ENCODE results near the gene PLEK.
"Not testable (repeated sequence)": the region's sequence is repeated elsewhere in the genome, so short reads cannot be mapped to it uniquely, and the experiment has no call there.

The PLEK gene

DNA sequence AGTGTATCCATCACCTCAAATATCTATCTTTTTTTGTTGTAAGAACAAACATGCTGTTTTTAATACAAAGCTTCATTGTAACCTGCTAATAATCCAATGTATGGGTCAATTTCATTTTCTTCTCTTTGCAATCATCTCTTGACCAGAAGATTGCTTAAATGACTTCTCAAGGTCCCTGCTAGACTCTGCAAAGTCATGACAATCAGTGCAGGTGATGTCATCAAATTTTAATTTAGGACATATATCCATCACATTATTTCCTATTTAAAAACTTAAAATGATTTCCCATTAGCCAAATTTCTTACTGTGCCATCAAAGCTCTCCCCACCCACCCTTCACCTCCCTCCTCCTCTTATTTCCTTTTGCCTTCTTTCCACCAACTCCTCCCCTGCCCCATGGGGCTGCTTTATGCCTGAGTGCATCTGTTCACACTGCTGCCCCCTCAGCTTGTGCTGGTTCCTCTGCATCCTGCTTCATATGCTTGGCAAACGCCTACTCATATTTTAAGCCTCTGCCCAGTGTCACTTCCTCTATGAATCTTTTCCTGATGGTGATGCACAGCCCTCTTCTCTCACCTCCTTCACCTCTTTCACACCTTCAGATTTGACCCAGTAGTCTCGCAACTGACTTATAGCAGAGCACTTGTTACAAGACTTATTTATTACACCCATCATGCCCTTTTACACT lies 20.3 kb downstream of the PLEK start:
- DNase-seq (ENCODE audit: low spot score) = peak; percentile 76

GRCh38 chr2:68385907-68386287 lies 20.8 kb downstream of the PLEK start:
- no peak for DNase-seq (ENCODE audit: low spot score)

DNA sequence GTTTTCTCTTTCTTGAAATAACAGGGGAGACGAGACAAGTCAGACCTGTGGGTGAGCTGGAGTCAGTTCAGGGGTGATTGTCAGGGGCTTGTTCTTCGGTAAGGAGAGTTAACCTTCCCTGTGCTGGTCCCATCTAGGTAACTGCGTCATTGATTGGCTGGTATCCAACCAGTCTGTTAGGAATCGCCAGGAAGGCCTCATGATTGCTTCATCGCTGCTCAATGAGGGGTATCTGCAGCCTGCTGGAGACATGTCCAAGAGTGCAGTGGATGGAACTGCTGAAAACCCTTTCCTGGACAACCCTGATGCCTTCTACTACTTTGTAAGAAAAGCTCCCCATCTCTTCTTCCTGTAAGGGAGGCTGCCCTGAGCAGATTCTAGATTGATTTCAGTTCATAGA lies 21.3 kb downstream of the PLEK start:
- DNase-seq (ENCODE audit: low spot score) = no peak

GRCh38 chr2:68387408-68388350 lies 22.6 kb downstream of the PLEK start:
- DNase-seq (ENCODE audit: low spot score) = peak; percentile 52

DNA sequence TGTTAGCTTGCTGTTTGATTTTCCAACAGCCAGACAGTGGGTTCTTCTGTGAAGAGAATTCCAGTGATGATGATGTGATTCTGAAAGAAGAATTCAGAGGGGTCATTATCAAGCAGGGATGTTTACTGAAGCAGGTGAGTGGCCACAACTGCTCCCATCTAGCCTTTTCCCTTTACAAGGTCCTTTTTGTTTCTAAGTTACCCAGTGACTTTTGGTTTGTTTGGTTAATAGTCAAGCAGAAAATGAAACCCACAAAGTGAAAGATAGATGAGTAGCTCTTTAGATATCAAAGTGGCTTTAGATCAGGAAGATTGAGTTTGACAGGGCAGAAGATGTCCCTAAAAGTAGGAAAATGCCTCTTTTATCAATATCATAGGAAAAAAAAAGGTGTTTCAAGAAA lies 23.3 kb downstream of the PLEK start:
- peak; percentile 50 for DNase-seq (ENCODE audit: low spot score)

GRCh38 chr2:68388772-68389171 lies 23.7 kb downstream of the PLEK start:
- DNase-seq (ENCODE audit: low spot score) = no peak

GRCh38 chr2:68390114-68390513 lies 25.0 kb downstream of the PLEK start:
- no peak for DNase-seq (ENCODE audit: low spot score)

DNA sequence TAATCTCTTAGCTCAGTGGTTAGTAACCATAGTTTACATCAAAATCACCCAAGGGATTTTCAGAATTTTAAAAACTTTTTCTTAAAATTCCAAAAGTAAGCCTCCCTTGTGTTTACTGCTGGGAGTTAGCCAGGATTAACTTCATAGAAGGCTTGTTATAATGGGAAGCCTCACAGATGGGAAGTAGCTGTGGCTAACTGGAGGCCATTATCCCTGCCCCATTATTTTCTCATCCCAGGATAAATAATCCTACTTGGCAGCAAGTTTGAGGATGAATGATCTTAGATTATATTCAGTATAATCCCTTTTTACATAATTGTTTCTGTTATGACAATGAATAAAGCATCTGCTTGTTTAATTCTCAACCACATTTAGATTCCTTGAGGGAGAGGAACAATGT lies 25.5 kb downstream of the PLEK start:
- DNase-seq (ENCODE audit: low spot score) = no peak

- no peak for DNase-seq (ENCODE audit: low spot score)
Measured at GRCh38 chr2:68391099-68391498, 26.0 kb downstream of the PLEK start.

DNA sequence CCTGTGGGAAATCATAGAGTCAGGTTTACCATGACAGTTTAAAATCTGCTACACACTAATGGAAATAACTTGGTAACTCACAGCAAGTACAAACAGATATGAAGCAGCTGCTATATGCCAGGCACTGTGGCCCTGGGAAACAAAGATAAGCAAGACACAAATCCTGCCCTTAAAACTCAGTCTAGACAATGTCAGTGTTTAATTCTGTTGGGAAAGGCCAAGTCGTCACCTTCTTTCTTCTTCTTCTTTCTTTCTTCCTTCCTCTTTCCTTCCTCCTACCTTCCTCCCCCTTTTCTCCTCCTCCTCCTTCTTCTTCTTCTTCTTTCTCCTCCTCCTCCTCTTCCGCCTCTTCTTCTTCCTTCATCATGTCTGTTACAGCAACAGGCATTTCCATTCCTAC lies 26.8 kb downstream of the PLEK start:
- no peak for DNase-seq (ENCODE audit: low spot score)

- DNase-seq (ENCODE audit: low spot score) = no peak
Measured at GRCh38 chr2:68396093-68396492, 31.0 kb downstream of the PLEK start.

- DNase-seq (ENCODE audit: low spot score) = not testable (repeated sequence)
Measured at GRCh38 chr2:68397704-68398263, 32.7 kb downstream of the PLEK start.

DNA sequence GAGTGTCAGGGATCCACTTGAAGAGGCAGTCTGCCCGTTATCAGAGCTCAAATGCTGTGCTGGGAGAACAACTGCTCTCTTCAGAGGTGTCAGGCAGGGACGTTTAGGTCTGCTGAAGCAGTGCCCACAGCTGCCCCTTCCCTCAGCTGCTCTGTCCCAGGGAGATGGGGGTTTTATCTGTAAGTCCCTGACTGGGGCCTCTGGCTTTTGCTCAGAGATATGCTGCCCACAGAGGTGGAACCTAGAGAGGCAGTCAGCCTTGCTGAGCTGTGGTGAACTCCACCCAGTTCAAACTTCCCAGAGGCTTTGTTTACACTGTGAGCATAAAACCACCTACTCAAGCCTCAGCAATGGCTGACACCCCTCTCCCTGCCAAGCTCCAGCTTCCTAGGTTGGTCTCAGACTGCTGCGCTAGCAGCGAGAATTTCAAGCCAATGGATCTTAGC lies 38.1 kb downstream of the PLEK start:
- no peak for DNase-seq (ENCODE audit: low spot score)

GRCh38 chr2:68404164-68404563 lies 39.1 kb downstream of the PLEK start:
- no peak for DNase-seq (ENCODE audit: low spot score)

DNA sequence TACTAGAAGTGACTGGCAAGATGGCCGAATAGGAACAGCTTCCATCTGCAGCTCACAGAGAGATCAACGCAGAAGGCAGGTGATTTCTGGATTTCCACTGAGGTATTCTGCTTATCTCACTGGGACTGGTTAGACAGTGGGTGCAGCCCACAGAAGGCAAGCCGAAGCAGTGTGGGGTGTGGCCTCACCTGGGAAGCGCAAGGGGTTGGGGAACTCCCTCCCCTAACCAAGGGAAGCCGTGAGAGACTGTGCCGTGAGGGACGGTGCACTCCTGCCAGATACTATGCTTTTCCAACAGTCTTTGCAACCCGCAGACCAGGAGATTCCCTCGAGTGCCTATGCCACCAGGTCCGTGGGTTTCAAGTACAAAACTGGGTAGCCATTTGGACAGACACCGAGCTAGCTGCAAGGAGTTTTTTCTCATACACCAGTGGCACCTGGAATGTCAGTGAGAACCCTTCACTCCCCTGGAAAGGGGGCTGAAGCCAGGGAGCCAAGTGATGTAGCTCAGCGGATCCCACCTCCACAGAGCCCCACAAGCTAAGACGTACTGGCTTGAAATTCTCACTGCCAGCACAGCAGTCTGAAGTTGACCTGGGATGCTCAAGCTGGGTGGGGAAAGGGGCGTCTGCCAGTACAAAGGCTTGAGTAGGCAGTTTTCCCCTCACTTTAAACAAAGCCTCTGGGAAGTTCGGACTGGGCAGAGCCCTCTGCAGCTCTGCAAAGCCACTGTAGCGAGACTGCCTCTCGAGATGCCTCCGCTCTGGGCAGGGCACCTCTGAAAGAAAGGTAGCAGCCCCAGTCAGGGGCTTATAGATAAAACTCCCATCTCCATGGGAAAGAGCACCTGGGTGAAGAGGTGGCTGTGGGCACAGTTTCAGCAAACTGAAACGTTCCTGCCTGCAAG lies 40.1 kb downstream of the PLEK start:
- no peak for DNase-seq (ENCODE audit: low spot score)

DNA sequence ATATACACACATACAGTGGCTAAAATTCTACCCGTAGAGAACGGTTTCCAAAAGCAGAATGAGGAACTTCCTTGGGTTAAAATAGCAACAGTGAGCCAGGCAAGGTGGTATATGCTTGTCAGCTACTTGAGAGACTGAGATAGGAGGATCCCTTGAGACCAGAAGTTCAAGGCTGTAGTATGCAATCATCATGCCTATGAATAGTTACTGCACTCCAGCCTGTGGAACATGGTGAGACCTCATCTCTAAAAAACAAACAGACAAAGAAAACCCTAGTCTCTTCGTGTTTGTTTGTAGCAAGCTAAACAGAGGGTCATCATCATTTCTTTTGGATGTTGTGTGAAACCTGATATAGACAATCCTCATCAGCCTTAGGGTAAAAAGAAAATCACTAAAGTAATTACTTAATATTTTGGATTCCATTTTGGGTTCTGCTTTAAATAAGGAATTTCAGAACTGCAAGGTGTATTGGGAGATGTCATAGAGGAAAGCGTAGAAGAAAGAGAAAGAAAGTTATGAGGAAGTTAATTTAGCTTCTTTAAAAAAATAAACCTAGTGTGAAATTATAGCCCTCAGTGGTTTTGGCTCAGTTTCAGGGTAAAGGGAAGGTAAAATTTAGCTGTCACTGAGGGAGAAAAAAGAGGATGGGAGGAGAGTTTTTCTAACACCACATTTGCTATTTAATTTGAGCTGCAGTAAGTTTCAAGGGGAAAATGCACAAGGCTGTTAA lies 46.5 kb downstream of the PLEK start:
- no peak for DNase-seq (ENCODE audit: low spot score)

DNA sequence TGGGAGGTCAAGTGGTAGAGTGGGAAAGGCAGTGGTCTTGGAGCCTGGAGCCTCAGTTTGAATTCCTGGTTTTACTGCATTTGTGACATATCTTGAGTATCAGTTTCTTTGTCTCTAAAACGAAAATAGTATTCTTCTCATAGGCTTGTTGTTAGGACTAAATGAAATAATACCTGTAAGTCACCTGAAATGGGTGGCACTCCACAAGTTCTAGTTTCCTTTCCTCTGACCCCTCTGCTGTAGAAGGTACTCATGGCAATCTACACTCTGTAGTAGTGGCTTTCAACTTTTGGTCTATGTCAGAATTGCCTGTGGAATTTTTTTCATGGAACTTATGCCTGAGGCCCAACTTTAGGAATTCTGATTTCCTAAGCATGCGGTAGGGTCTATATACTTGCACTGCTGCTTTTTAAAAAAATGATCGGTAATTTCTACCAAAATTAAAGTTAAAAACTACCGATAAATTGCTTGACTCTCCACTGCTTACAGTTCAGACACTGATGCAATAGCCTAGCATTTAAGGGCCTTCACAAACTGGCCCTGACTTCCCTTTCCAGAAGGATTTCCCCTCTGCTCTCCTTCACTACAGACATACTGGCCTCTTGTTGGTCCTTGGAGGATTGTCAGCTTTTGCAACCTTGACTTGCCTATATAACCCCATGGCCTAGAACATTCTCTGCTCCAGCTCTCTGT lies 47.2 kb downstream of the PLEK start:
- no peak for DNase-seq (ENCODE audit: low spot score)

DNA sequence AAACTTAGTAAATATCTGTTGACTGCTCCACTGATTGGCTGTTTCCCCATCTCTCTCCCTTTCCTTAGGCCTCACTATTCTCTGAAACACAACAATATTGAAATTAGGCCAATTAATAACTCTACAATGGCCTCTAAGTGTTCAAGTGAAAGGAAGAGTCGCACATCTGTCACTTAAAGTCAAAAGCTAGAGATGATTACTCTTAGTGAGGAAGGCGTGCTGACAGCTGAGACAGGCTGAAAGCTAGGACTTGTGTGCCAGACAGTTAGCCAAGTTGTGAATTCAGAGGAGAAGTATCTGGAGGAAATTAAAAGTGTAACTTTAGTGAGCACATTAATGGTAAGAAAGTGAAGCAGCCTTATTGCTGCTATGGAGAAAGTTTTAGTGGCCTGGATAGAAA lies 48.4 kb downstream of the PLEK start:
- no peak for DNase-seq (ENCODE audit: low spot score)

DNA sequence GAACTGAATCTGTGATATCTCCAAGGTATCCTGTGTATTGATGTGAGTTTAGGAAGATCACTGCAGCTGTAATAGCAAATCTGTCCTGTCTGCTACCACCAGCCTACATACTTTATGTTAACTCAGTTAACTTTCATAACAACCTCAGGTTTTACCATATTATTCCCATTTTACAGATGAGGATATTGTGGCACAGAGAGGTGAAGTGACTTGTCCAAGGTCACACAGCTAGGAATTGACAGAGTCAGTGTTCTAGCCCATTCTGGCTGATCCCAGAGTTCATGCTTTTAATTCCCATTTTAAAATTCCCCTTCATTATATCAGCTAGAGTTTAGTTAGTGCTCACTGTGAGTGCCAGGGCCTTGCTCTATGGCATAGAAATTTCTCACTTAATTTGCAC lies 49.4 kb downstream of the PLEK start:
- DNase-seq (ENCODE audit: low spot score) = no peak

DNA sequence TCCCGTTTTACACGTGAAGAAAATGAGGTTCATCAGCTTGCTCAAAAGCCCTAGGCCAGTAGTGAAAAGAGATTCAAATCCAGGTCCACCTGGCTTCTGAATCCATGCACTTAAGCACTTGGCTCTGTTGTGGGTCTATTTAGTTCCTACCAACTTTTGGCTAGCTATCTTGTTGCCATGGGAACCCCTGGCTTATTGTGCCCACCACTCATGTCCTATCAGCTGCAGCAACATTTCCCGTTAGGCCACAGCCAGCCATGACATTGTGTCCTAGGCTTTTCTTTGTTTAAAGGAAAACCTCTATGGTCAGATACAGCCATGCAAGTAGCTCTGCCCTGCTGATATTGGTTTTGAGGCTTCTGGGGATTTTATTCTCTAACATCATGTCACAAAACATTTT lies 49.8 kb downstream of the PLEK start:
- no peak for DNase-seq (ENCODE audit: low spot score)

GRCh38 chr2:68415521-68415920 lies 50.4 kb downstream of the PLEK start:
- DNase-seq (ENCODE audit: low spot score) = no peak
